ENCODE data around the gene ABHD8. TPM values are rescaled to one million over a fixed set of nuclear protein-coding genes. Genes with fewer than 3 reads are reported as not detected.

The ABHD8 gene, protein sequence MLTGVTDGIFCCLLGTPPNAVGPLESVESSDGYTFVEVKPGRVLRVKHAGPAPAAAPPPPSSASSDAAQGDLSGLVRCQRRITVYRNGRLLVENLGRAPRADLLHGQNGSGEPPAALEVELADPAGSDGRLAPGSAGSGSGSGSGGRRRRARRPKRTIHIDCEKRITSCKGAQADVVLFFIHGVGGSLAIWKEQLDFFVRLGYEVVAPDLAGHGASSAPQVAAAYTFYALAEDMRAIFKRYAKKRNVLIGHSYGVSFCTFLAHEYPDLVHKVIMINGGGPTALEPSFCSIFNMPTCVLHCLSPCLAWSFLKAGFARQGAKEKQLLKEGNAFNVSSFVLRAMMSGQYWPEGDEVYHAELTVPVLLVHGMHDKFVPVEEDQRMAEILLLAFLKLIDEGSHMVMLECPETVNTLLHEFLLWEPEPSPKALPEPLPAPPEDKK
- total RNA-seq, result 10 to 100 TPM; 10.4 to 10.5 TPM

DNA sequence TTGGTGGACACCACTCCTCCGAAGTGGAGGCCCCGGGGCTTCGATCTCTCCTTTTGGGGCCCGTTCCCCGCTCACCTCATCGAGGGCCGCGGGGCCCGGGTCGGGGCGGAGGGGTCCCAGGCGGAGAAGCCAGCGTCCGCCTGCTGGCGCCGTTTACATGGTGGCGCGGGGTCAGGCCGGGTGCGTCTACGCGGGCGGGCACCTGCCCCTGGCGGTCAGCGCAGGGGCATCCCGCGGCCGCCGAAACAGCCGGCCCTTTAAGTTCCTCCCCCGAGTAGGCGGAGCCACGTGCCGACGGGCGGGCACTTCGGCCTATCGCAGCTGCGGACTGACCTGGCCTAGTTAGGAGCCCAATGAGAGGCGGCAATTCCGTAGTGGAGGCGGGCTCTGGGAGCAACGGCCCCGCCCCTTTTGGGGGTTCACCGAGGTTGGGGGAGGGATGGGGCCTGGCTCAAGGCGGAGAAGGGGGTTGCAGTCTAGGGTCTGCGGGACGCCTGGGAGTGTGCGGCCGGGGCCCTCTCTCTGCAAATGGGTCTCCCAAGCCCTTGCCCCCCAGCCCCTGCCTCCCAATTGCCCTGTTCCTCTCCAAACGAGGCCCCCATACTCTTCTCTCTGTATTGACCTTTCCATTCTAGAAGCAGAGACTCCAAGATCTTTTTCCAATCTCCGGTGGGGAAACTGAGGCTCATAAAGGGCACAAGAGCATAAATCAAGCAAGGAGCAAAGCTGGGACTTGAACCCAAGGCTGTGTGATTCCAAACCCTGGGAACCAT, at the start of gene ABHD8:
Gene ABHD8, minus strand, starts transcription at position 259 of the 773 bp plus-strand sequence. CDS start 1,809 bp downstream, outside the sequence.
- Mint-ChIP-seq H3K27ac (peak within 1 kb of the TSS; percentile 16 to 57), H3K9me3 (no peaks in the 10 kb centered on the region), H3K36me3 (peaks cover 0 to 4% of the 10 kb centered on the region in 2 donors)
- DNase-seq (ENCODE audit: low spot score in 2 of 2), result peak; percentile 96 to 98
- peak; percentile 72 to 79 for ATAC-seq

- DNase-seq (ENCODE audit: low spot score in 2 of 2) (no peak), ATAC-seq (no peak)
- H3K36me3 Mint-ChIP-seq, result no peaks in the 10 kb centered on the region
- H3K27ac Mint-ChIP-seq, result no peak overlapping the region
- H3K9me3 Mint-ChIP-seq, result no peaks in the 10 kb centered on the region
Observed at GRCh38 chr19:17352608-17353280, 49.5 kb upstream of the ABHD8 start.

DNA sequence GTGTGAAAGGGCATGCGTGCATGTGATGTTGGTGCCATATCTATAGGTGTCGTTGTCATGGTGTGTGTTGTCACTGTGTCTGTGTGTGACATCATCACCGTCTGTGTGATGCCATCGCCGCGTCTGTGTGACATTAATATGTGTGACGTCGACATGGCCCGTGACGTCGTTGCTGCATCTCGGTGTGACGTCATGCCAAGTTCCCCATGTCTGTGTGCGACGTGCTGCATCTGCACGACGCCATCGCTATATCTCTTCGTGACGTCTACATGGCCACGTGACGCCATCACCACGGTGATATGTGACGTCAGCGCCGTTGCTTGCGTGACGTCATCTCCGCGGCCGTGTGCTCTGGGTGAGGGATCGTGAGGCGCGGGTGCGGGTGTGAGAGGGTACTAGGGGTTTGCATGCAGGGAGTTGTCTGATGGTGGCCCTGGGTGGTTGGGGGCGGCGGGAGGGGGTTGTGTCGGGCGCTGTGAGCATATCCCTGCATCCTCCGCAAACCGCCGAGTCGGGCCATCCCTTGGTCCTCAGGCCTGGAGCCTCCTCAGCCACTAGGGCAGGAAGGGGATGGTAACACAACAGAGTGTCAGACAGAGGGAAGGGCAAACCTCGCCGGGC, 48.7 kb upstream of the ABHD8 start:
- ATAC-seq (no peak), DNase-seq (ENCODE audit: low spot score in 2 of 2) (no peak)
- no peaks in the 10 kb centered on the region for H3K36me3 Mint-ChIP-seq
- no peaks in the 10 kb centered on the region for H3K9me3 Mint-ChIP-seq
- H3K27ac Mint-ChIP-seq, result no peak overlapping the region

GRCh38 chr19:17348700-17349099, 45.5 kb upstream of the ABHD8 start:
- DNase-seq (ENCODE audit: low spot score in 2 of 2) (no peak), ATAC-seq (no peak)
- no peaks in the 10 kb centered on the region for H3K36me3 Mint-ChIP-seq

DNA sequence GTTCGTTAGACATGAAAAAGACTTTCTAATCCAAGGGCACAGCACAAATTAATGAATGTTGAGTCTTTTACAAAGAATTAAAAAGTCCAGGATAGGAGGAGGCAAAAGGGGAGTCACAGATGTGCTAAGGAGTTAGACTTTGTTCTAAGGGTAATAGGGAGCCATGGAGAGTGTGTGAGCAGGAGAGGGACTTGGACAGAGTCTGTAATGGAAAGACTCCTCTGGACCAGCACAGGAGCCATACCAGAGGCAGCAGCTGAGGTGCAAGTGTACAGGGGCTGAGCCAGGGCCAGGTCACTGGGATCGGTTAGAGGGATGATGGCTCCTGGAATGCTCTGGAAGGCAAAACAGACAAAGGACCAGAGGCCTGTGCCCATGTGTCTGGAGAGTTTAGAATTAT, 44.7 kb upstream of the ABHD8 start:
- Mint-ChIP-seq H3K9me3 (no peaks in the 10 kb centered on the region), H3K36me3 (no peaks in the 10 kb centered on the region), H3K27ac (no peak overlapping the region)
- ATAC-seq, result no peak
- no peak for DNase-seq (ENCODE audit: low spot score in 2 of 2)

More at GRCh38 chr19:17348700-17349099, 45.5 kb upstream of the ABHD8 start:
- Mint-ChIP-seq H3K27ac (no peak overlapping the region), H3K9me3 (no peaks in the 10 kb centered on the region)

DNA sequence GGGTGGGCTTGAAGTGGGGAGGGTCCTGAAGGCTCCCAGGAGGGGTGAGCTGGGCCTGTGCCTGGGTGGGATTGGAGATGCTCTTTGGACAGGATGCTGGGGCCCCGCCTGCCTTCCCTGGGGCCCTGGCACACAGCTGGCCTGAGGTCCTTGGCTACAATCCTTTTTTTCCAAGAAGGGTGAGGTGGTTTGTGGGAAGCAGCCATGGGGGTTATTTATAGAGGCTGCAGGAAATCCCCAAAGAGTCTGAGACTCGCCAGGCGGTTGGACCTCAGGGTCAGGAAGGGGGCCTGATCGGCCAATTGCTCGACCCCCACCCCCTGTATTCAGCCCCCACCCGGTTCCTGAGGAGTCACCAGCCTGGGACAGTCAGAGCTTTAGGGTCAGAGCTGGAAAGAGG, 44.1 kb upstream of the ABHD8 start:
- no peak for ATAC-seq
- Mint-ChIP-seq H3K27ac (no peak overlapping the region), H3K36me3 (no peaks in the 10 kb centered on the region), H3K9me3 (no peaks in the 10 kb centered on the region)
- no peak for DNase-seq (ENCODE audit: low spot score in 2 of 2)

GRCh38 chr19:17346109-17346671, 43.0 kb upstream of the ABHD8 start:
- H3K36me3 Mint-ChIP-seq, result no peaks in the 10 kb centered on the region
- ATAC-seq, result peak; percentile 97 to 99
- peak overlapping the region in 1 of 2 donors; percentile 63 for H3K27ac Mint-ChIP-seq
- no peaks in the 10 kb centered on the region for H3K9me3 Mint-ChIP-seq
- peak; percentile 82 to 91 for DNase-seq (ENCODE audit: low spot score in 2 of 2)

DNA sequence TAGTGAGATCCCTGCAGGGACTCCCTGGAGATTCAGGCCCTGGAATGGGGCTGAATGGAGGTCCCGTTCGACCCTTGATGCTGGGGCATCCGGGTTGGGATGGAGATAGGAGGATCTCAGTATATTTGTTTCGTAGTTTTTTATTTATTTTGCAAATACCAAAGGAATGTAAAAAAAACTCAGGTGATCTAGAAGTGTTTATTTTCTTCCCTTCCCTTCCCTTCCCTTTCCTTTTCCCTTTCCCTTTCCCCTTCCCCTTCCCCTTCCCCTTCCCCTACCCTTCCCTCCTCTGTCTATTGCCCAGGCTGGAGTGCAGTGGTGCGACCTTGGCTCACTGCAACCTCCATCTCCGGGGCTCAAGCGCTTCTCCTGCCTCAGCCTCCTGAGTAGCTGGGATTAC, 38.6 kb upstream of the ABHD8 start:
- no peak for DNase-seq (ENCODE audit: low spot score in 2 of 2)
- Mint-ChIP-seq H3K36me3 (no peaks in the 10 kb centered on the region), H3K9me3 (no peaks in the 10 kb centered on the region), H3K27ac (no peak overlapping the region)
- ATAC-seq, result no peak

DNA sequence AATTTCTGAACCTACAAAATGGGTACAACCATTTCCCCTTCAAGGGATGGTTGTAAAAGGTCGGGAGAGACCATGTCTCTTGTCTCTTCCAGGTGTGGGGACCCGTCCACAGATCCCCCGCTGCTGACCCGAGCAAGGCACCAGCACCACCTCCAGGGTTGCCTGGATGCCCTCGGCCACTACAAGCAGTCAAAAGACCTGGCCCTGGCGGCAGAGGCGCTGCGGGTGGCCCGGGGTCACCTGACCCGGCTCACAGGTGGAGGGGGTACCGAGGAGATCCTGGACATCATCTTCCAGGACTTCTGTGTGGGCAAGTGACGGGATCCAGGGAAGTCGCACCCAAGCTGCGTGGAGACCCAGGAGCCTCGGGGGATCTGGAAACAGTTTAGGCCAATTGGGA, 38.2 kb upstream of the ABHD8 start:
- ATAC-seq, result no peak
- Mint-ChIP-seq H3K27ac (no peak overlapping the region), H3K9me3 (no peaks in the 10 kb centered on the region), H3K36me3 (peaks cover 0 to 4% of the 10 kb centered on the region in 2 donors)
- no peak for DNase-seq (ENCODE audit: low spot score in 2 of 2)

GRCh38 chr19:17340871-17341357, 37.7 kb upstream of the ABHD8 start:
- ATAC-seq, result no peak
- H3K27ac Mint-ChIP-seq, result no peak overlapping the region
- no peaks in the 10 kb centered on the region for H3K9me3 Mint-ChIP-seq

DNA sequence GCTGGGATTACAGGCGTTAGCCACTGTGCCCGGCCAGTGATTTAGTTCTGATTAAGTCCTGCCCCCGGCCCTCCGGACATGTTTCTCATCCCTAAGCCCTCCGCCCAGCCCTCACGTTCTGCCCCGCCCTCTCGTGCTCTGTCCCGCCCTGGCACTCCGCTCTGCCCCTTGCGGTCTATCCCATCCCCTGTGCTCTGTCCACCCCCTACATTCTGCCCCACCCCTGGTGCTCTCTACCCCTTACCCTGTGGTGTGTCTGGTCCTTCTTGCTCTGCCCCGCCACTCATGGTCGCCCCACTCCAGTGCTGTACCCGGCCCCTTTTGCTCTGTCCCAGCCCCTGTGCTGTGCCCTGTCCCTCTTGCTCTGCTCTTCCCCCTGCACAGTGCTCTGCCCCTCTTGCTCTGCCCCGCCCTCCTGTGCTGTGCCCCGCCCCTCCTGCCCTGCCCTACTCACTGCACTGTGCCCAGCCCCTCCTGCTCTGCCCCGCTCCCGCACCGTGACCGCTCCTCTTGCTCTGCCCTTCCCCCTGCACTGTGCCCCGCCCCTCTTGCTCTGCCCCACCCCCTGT, 37.2 kb upstream of the ABHD8 start:
- Mint-ChIP-seq H3K9me3 (no peaks in the 10 kb centered on the region), H3K36me3 (peaks cover 0 to 4% of the 10 kb centered on the region in 2 donors), H3K27ac (no peak overlapping the region)
- no peak for ATAC-seq
- DNase-seq (ENCODE audit: low spot score in 2 of 2), result no peak

More at GRCh38 chr19:17340871-17341357, 37.7 kb upstream of the ABHD8 start:
- no peak for DNase-seq (ENCODE audit: low spot score in 2 of 2)
- H3K36me3 Mint-ChIP-seq, result peaks cover 0 to 4% of the 10 kb centered on the region in 2 donors

- no peak for ATAC-seq
- peak in 1 of 2 donors; percentile 56 for DNase-seq (ENCODE audit: low spot score in 2 of 2)
- peaks cover 0 to 4% of the 10 kb centered on the region in 2 donors for H3K36me3 Mint-ChIP-seq
Observed at GRCh38 chr19:17339088-17339741, 36.0 kb upstream of the ABHD8 start.

GRCh38 chr19:17338433-17339078, 35.3 kb upstream of the ABHD8 start:
- Mint-ChIP-seq H3K9me3 (no peaks in the 10 kb centered on the region), H3K27ac (peak overlapping the region in 1 of 2 donors; percentile 49), H3K36me3 (peaks cover 0 to 4% of the 10 kb centered on the region in 2 donors)
- ATAC-seq (no peak), DNase-seq (ENCODE audit: low spot score in 2 of 2) (no peak)

More at GRCh38 chr19:17339088-17339741, 36.0 kb upstream of the ABHD8 start:
- Mint-ChIP-seq H3K27ac (no peak overlapping the region), H3K9me3 (no peaks in the 10 kb centered on the region)

DNA sequence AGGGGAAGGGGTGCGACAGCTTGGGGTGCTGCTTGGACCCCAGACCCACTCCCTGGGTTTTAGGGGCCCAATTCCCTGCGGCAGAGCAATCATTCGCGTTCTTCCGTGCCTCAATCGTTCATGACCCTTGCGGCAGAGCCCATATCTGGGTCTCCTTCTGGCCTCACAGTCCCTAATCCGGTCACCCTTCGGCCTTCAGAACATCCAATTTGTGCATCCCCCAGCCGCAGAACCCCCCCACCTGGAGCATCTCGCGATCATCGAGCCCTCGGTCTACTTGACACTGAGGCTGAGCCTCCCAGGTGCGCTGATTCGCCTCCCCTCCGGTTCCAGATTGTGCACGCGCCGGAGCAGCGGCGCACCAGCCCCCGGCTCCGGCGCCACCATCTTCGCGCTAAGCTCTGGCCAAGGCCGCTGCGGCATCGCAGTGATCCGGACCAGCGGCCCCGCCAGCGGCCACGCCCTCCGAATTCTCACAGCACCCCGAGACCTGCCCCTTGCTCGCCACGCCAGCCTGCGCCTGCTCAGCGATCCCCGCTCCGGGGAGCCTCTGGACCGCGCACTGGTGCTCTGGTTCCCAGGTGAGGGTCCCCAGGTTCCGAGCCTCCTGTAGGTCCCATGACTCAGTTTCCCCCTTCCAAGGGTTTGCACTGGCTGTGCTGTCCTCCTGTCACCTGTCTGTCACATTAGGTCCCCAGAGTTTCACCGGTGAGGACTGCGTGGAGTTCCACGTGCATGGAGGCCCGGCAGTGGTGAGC, 34.6 kb upstream of the ABHD8 start:
- peak overlapping the region; percentile 49 to 51 for H3K27ac Mint-ChIP-seq
- peak; percentile 4 to 10 for ATAC-seq

More for the DNA sequence above, 34.6 kb upstream of the ABHD8 start:
- Mint-ChIP-seq H3K9me3 (no peaks in the 10 kb centered on the region), H3K36me3 (peaks cover 2 to 4% of the 10 kb centered on the region in 2 donors)
- peak in 1 of 2 donors; percentile 51 for DNase-seq (ENCODE audit: low spot score in 2 of 2)

Data from activated naive CD4-positive, alpha-beta T cell treated with anti-CD3 and anti-CD28 coated beads, Interleukin-2, amount 50 U/mL, for 72 hours (primary cell).